SK-N-SH (cell line): ENCODE measurements around the gene JAZF1. TPM values are rescaled to one million over a fixed set of nuclear protein-coding genes. Genes with fewer than 3 reads are reported as not detected.

Experiments used
- CTCF ChIA-PET: fragments of 300-600, 350-600 bp; formaldehyde crosslinking; extraction: SDS; loops from one replicate; lab custom pipeline; 2021; lab: Yijun Ruan, JAX
- POLR2A ChIA-PET: fragments of 350-600 bp; sonication (Branson Sonifier 250); formaldehyde crosslinking; extraction: SDS; loops from one replicate; lab custom pipeline; 2020; ENCODE audit warnings: antibody characterized with exemption, inconsistent platforms; lab: Yijun Ruan, JAX
- DNase-seq: peaks from one replicate; pipeline ENCODE4 v3.0.0; 2012
- H2AFZ ChIP-seq: fragments of 200-600 bp; sonication (generic); 2 replicates; pipeline ENCODE4 v1.8.1; 2016; ENCODE audit warnings: antibody characterized with exemption, mild to moderate bottlenecking, low read depth
- H3F3A ChIP-seq: fragments of 200-600 bp; sonication (generic); replicated peaks from 2 replicates; pipeline ENCODE3; 2016; ENCODE audit warnings: antibody characterized with exemption, mild to moderate bottlenecking; ENCODE audit not compliant: insufficient read depth
- H3K27ac ChIP-seq, 2 experiments: fragments of 200-500 bp in 1 of 2; fragments of 200-600 bp in 1 of 2; sonication (Bioruptor generic) in 1 of 2; sonication (generic), shearing (Covaris generic) in 1 of 2; 2 replicates each; pipeline versions ENCODE4 v1.5.1 to v1.6.1; 2014 to 2016; ENCODE audit warnings: low read depth in 2 of 2, inconsistent platforms in 1 of 2, low read length in 1 of 2, mild to moderate bottlenecking in 1 of 2, mixed read lengths in 1 of 2
- H3K27me3 ChIP-seq: fragments of 200-600 bp; sonication (generic), shearing (Covaris generic); 2 replicates; pipeline ENCODE4 v1.6.1; 2016; ENCODE audit warnings: mixed run types; ENCODE audit not compliant: insufficient read depth
- H3K36me3 ChIP-seq, 2 experiments: fragments of 200-500 bp in 1 of 2; fragments of 200-600 bp in 1 of 2; sonication (Bioruptor generic) in 1 of 2; sonication (generic) in 1 of 2; replicated peaks in 1 of 2; 2 replicates each; pipeline versions ENCODE3 to v1.5.1; 2014 to 2016; ENCODE audit warnings: low read length in 1 of 2, mild to moderate bottlenecking in 1 of 2; ENCODE audit not compliant: insufficient read depth in 2 of 2, control insufficient read depth in 1 of 2
- H3K4me1 ChIP-seq, 2 experiments: fragments of 200-500 bp in 1 of 2; fragments of 200-600 bp in 1 of 2; sonication (Bioruptor generic) in 1 of 2; sonication (generic), shearing (Covaris generic) in 1 of 2; 2 replicates each; pipeline versions ENCODE4 v1.5.1 to v1.6.1; 2014 to 2016; ENCODE audit warnings: low read depth in 1 of 2, low read length in 1 of 2, mixed run types in 1 of 2; ENCODE audit not compliant: insufficient read depth in 2 of 2, control insufficient read depth in 1 of 2
- H3K4me2 ChIP-seq: fragments of 200-600 bp; sonication (generic), shearing (Covaris generic); 2 replicates; pipeline ENCODE4 v1.6.1; 2017; ENCODE audit warnings: mixed run types
- H3K4me3 ChIP-seq, 2 experiments: fragments of 200-500 bp in 1 of 2; fragments of 200-600 bp in 1 of 2; sonication (Bioruptor generic) in 1 of 2; sonication (generic), shearing (Covaris generic) in 1 of 2; 2 replicates each; pipeline versions ENCODE4 v1.5.1 to v1.8.1; 2014 to 2016; ENCODE audit warnings: low read depth in 2 of 2, inconsistent platforms in 1 of 2, low read length in 1 of 2, mild to moderate bottlenecking in 1 of 2, mixed read lengths in 1 of 2, moderate library complexity in 1 of 2
- H3K79me2 ChIP-seq: fragments of 200-600 bp; sonication (generic); 2 replicates; pipeline ENCODE4 v1.8.1; 2017; ENCODE audit warnings: mild to moderate bottlenecking; ENCODE audit not compliant: insufficient read depth
- H3K9ac ChIP-seq: fragments of 200-600 bp; sonication (generic); 2 replicates; pipeline ENCODE4 v1.6.1; 2017; ENCODE audit warnings: mixed run types
- H3K9me2 ChIP-seq: fragments of 200-600 bp; sonication (generic); 2 replicates; pipeline ENCODE4 v1.6.1; 2017; ENCODE audit warnings: mixed run types
- H3K9me3 ChIP-seq: fragments of 200-600 bp; sonication (generic); 2 replicates; pipeline ENCODE4 v1.6.1; 2017; ENCODE audit warnings: mixed run types, mild to moderate bottlenecking, moderate library complexity
- H4K20me1 ChIP-seq: fragments of 200-600 bp; sonication (generic); 2 replicates; pipeline ENCODE4 v1.6.1; 2017; ENCODE audit warnings: mild to moderate bottlenecking, mixed run types; ENCODE audit not compliant: insufficient read depth
- ELF1 ChIP-seq: IDR thresholded peaks from 2 replicates; pipeline ENCODE4 v1.4.0; 2012
- EP300 ChIP-seq, 2 experiments: IDR thresholded peaks; 2 replicates each; pipeline versions ENCODE4 v1.4.0 to v1.6.1; 2012; ENCODE audit warnings: borderline replicate concordance in 1 of 2, low read depth in 1 of 2, low read length in 1 of 2
- EZH2phosphoT487 ChIP-seq: fragments of 200-600 bp; sonication (generic); IDR thresholded peaks from 2 replicates; pipeline ENCODE4 v1.6.1; 2017; ENCODE audit warnings: low read depth, mixed run types, mild to moderate bottlenecking, antibody characterized with exemption, moderate library complexity, borderline replicate concordance
- FOSL2 ChIP-seq: IDR thresholded peaks from 2 replicates; pipeline ENCODE4 v1.4.0; 2012; ENCODE audit warnings: low read depth, mild to moderate bottlenecking, moderate library complexity, borderline replicate concordance
- FOXJ3 ChIP-seq: sonication (generic); formaldehyde crosslinking; IDR thresholded peaks from 2 replicates; pipeline ENCODE4 v1.5.1; 2020; ENCODE audit warnings: mild to moderate bottlenecking, missing genetic modification reagents
- JUND ChIP-seq: IDR thresholded peaks from 2 replicates; pipeline ENCODE4 v1.4.0; 2012
- MAX ChIP-seq: IDR thresholded peaks from 2 replicates; pipeline ENCODE4 v1.4.0; 2012; ENCODE audit warnings: low read depth
- MEF2A ChIP-seq: IDR thresholded peaks from 2 replicates; pipeline ENCODE4 v1.4.0; 2012; ENCODE audit warnings: low read depth, borderline replicate concordance
- MXI1 ChIP-seq: IDR thresholded peaks from 2 replicates; pipeline ENCODE4 v1.6.1; 2012; ENCODE audit warnings: mild to moderate bottlenecking, low read depth, low read length, improper control_type of control experiment
- PBX3 ChIP-seq: IDR thresholded peaks from 2 replicates; pipeline ENCODE4; 2012
- RCOR1 ChIP-seq: fragments of 150-350 bp; IDR thresholded peaks from 2 replicates; pipeline ENCODE4 v1.6.1; 2017; ENCODE audit warnings: antibody characterized with exemption, low read length
- RXRA ChIP-seq: IDR thresholded peaks from 2 replicates; pipeline ENCODE4 v1.4.0; 2012; ENCODE audit warnings: low read depth, mild to moderate bottlenecking, borderline replicate concordance
- SIN3A ChIP-seq: IDR thresholded peaks from 2 replicates; pipeline ENCODE4 v1.6.1; 2012; ENCODE audit warnings: low read depth, mild to moderate bottlenecking, low read length, moderate library complexity, borderline replicate concordance
- SMC3 ChIP-seq: IDR thresholded peaks from 2 replicates; pipeline ENCODE4 v1.6.1; 2012; ENCODE audit warnings: low read depth, low read length, improper control_type of control experiment
- TAF1 ChIP-seq: IDR thresholded peaks from 2 replicates; pipeline ENCODE4 v1.6.1; 2012; ENCODE audit warnings: low read depth, mild to moderate bottlenecking, low read length, moderate library complexity, borderline replicate concordance
- TCF12 ChIP-seq: IDR thresholded peaks from 2 replicates; pipeline ENCODE4 v1.4.0; 2012
- USF2 ChIP-seq: fragments of 150-350 bp; IDR thresholded peaks from 2 replicates; pipeline ENCODE4 v1.6.1; 2017; ENCODE audit warnings: antibody characterized with exemption, low read length, low read depth, borderline replicate concordance
- YY1 ChIP-seq: IDR thresholded peaks from 2 replicates; pipeline ENCODE4 v1.4.0; 2012; ENCODE audit warnings: low read depth, mild to moderate bottlenecking
- ZBTB33 ChIP-seq: IDR thresholded peaks from 2 replicates; pipeline ENCODE4 v1.4.0; 2012; ENCODE audit warnings: low read depth, borderline replicate concordance
- WGBS: methylation state at CpG from one replicate; pipeline ENCODE4 v1.1.6; 2017; ENCODE audit warnings: low lambda C conversion rate; 5-methylcytosine and 5-hydroxymethylcytosine counted together
- polyA plus RNA-seq, 3 experiments: library from polyadenylated mRNA; depleted of rRNA; stranded (reverse); fragments of >200 nt; gene quantifications; 2 replicates each; pipeline ENCODE4 v1.2.3, GENCODE V29; 2012

Gene JAZF1
- polyA plus RNA-seq, 1 of the 3 experiments (the other 2 are of a cell fraction) = 1.7 TPM

- no peaks in the 10 kb centered on the region for H3F3A ChIP-seq
- peaks cover 0 to 2% of the 10 kb centered on the region in 2 experiments; a peak in 1 of 4 replicates for H3K4me1 ChIP-seq
- no peaks in the 10 kb centered on the region for H3K9me2 ChIP-seq
- H3K27me3 ChIP-seq = no peaks in the 10 kb centered on the region
- CTCF ChIA-PET = interaction anchor here (0.6 to 1.5 kb wide), 2 partner anchors 9 to 1604 kb away, joined by 3 to 4 read pairs; no protein-coding TSS in a partner anchor
- H3K27ac ChIP-seq = no peak overlapping the region
- WGBS = 17% methylated on average over 1 of the region's 1 CpG
- no peak for DNase-seq
- no peaks in the 10 kb centered on the region for H3K9me3 ChIP-seq
- POLR2A ChIA-PET = no interaction called here
- H3K4me2 ChIP-seq = no peak overlapping the region
- no peak overlapping the region for H3K4me3 ChIP-seq
- TF ChIP-seq SMC3 (no peak), FOSL2 (no peak), PBX3 (no peak), MEF2A (no peak)
- H3K79me2 ChIP-seq = no peaks in the 10 kb centered on the region
- no peaks in the 10 kb centered on the region for H3K36me3 ChIP-seq
- H2AFZ ChIP-seq = no peak overlapping the region
- no peaks in the 10 kb centered on the region for H4K20me1 ChIP-seq
- no peak overlapping the region for H3K9ac ChIP-seq
Measured at GRCh38 chr7:28201131-28201530, 20.5 kb upstream of the JAZF1 start.

GRCh38 chr7:28200598-28200997, 20.0 kb upstream of the JAZF1 start:
- TF ChIP-seq YY1 (no peak), RCOR1 (no peak)
- H3K4me2 ChIP-seq = no peak overlapping the region
- no peak overlapping the region for H2AFZ ChIP-seq
- no peaks in the 10 kb centered on the region for H4K20me1 ChIP-seq
- no peak overlapping the region for H3K4me3 ChIP-seq
- 40% methylated on average over 2 of the region's 2 CpGs for WGBS
- H3F3A ChIP-seq = no peaks in the 10 kb centered on the region
- no peak overlapping the region for H3K27ac ChIP-seq
- no peaks in the 10 kb centered on the region for H3K36me3 ChIP-seq
- no peaks in the 10 kb centered on the region for H3K9me2 ChIP-seq
- H3K79me2 ChIP-seq = no peaks in the 10 kb centered on the region
- H3K4me1 ChIP-seq = peaks cover 0 to 2% of the 10 kb centered on the region in 2 experiments; a peak in 1 of 4 replicates
- H3K9me3 ChIP-seq = no peaks in the 10 kb centered on the region
- DNase-seq = no peak
- POLR2A ChIA-PET = no interaction called here
- CTCF ChIA-PET = no interaction called here
- H3K27me3 ChIP-seq = no peaks in the 10 kb centered on the region
- no peak overlapping the region for H3K9ac ChIP-seq

- ChIA-PET CTCF (interaction anchor here (1.1 to 1.4 kb wide), 2 partner anchors 14 to 37 kb away, joined by 3 to 4 read pairs; no protein-coding TSS in a partner anchor), POLR2A (no interaction called here)
- Histone ChIP-seq H3K4me1 (peaks cover 0 to 2% of the 10 kb centered on the region in 2 experiments; a peak in 1 of 4 replicates), H3K36me3 (no peaks in the 10 kb centered on the region), H3K79me2 (no peaks in the 10 kb centered on the region), H3F3A (no peaks in the 10 kb centered on the region), H4K20me1 (no peaks in the 10 kb centered on the region), H3K27ac (no peak overlapping the region), H3K4me3 (no peak overlapping the region), H3K27me3 (no peaks in the 10 kb centered on the region), H3K9me3 (no peaks in the 10 kb centered on the region), H3K9ac (no peak overlapping the region), H3K9me2 (no peaks in the 10 kb centered on the region), H2AFZ (no peak overlapping the region), H3K4me2 (no peak overlapping the region)
- DNase-seq = no peak
- 73% methylated on average over 3 of the region's 3 CpGs for WGBS
- TF ChIP-seq RXRA = no peak
- TF ChIP-seq TAF1 = no peak
- no peak for TF ChIP-seq SIN3A
- no peak for TF ChIP-seq FOSL2
- TF ChIP-seq MXI1 = no peak
- no peak for TF ChIP-seq EP300 (IDR thresholded peaks at IDR 0.05; ENCODE audit: borderline replicate concordance in 1 of 2, low read depth in 1 of 2, low read length in 1 of 2)
- TF ChIP-seq ELF1 = no peak
- no peak for TF ChIP-seq TCF12
- no peak for TF ChIP-seq MEF2A
- TF ChIP-seq ZBTB33 = no peak
- TF ChIP-seq USF2 = no peak
- TF ChIP-seq FOXJ3 (CRISPR knock-in tag) = no peak
- TF ChIP-seq JUND = no peak
- TF ChIP-seq RCOR1 = no peak
- no peak for TF ChIP-seq MAX
- no peak for TF ChIP-seq EZH2phosphoT487
Measured at GRCh38 chr7:28199021-28199510, 18.5 kb upstream of the JAZF1 start.
